HL-60/S4 (cell line): ENCODE data around the gene TJP2.

ENCODE experiments used
- in situ Hi-C: fragments of 300-500 bp; cut with MboI; formaldehyde crosslinking; loops from 2 replicates; pipeline ENCODE4 v1.14.3; 2022; ENCODE audit warnings: low sequenced_read_pairs

Gene TJP2

DNA sequence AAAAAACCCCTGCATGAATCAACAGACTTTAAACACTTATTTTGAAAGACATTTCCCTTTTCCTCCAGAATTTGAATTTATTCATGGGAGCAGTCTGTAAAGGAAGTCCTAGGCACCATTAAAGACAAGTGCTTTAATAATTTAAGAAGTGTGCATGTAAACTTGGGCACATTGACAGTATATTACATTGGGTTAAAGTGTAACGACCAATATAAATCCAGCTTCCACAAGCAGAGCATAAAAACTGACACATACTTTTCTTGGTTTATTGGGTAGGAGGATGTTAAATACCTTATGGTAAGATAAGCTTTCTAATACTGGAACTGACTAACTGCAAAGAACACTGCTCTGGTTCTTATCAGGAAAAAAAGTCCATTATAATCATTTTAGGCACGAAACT is 149.8 kb downstream of the TJP2 start:
- in situ Hi-C loops: no loop called here
